ACHN (cell line): ENCODE measurements around the gene PTPRG.

ENCODE experiments used
- DNase-seq: peaks from one replicate; pipeline ENCODE4 v3.0.0-alpha.2; 2015
- in situ Hi-C: cut with HindIII; loops from 2 replicates; pipeline ENCODE4 v1.10.0; 2017; ENCODE audit warnings: low sequenced_read_pairs, low pct_ligation_motif_present, low pct_unique_long_range_greater_than_20kb

The PTPRG gene

GRCh38 chr3:61761694-61762430 lies 200.5 kb downstream of the PTPRG start:
- DNase-seq = no peak
- in situ Hi-C loops = no loop called here

- in situ Hi-C loops = no loop called here
- no peak for DNase-seq
These were observed 203.9 kb downstream of the PTPRG start for GRCh38 chr3:61765157-61765876.

GRCh38 chr3:61768284-61769037 lies 207.1 kb downstream of the PTPRG start:
- no peak for DNase-seq
- in situ Hi-C loops = no loop called here

- no peak for DNase-seq
- in situ Hi-C loops = no loop called here
These were observed 208.1 kb downstream of the PTPRG start for GRCh38 chr3:61769266-61769990.

GRCh38 chr3:61771976-61772375 lies 210.6 kb downstream of the PTPRG start:
- in situ Hi-C loops = no loop called here
- DNase-seq = no peak

GRCh38 chr3:61772456-61772855 lies 211.1 kb downstream of the PTPRG start:
- in situ Hi-C loops = no loop called here
- DNase-seq = no peak

GRCh38 chr3:61774279-61774890 lies 213.0 kb downstream of the PTPRG start:
- no peak for DNase-seq
- in situ Hi-C loops = no loop called here

GRCh38 chr3:61776390-61776789 lies 215.0 kb downstream of the PTPRG start:
- in situ Hi-C loops = no loop called here
- no peak for DNase-seq

GRCh38 chr3:61777483-61777882 lies 216.1 kb downstream of the PTPRG start:
- in situ Hi-C loops = no loop called here
- DNase-seq = no peak

- in situ Hi-C loops = no loop called here
- DNase-seq = no peak
These were observed 216.7 kb downstream of the PTPRG start for GRCh38 chr3:61778095-61778494.

- no peak for DNase-seq
- in situ Hi-C loops = no loop called here
These were observed 218.6 kb downstream of the PTPRG start for GRCh38 chr3:61780016-61780415.

- no peak for DNase-seq
- in situ Hi-C loops = no loop called here
These were observed 219.3 kb downstream of the PTPRG start for GRCh38 chr3:61780455-61781228.

- in situ Hi-C loops = no loop called here
- DNase-seq = no peak
These were observed 222.8 kb downstream of the PTPRG start for GRCh38 chr3:61783993-61784718.

GRCh38 chr3:61788623-61789507 lies 227.5 kb downstream of the PTPRG start:
- no peak for DNase-seq
- in situ Hi-C loops = no loop called here

GRCh38 chr3:61789861-61790260 lies 228.5 kb downstream of the PTPRG start:
- no peak for DNase-seq
- in situ Hi-C loops = no loop called here

- no peak for DNase-seq
- in situ Hi-C loops = no loop called here
These were observed 229.0 kb downstream of the PTPRG start for GRCh38 chr3:61790411-61790810.
